PFSK-1 (cell line): ENCODE data around the gene MAEA. TPM values are rescaled to one million over a fixed set of nuclear protein-coding genes. Genes with fewer than 3 reads are reported as not detected.
A peak's percentile ranks its signal among the peaks of the same experiment; 100 is the strongest.

Experiments used
- FOXP2 ChIP-seq: optimal IDR thresholded peaks from 2 replicates; pipeline ENCODE3; 2011; ENCODE audit warnings: borderline replicate concordance, control low read depth, inconsistent platforms; ENCODE audit not compliant: insufficient read depth; ENCODE audit errors: extremely low read length, extremely low read depth
- POLR2AphosphoS5 ChIP-seq: IDR thresholded peaks from 2 replicates; pipeline ENCODE4 v1.6.1; 2012; ENCODE audit warnings: low read depth, mild to moderate bottlenecking, control low read depth, low read length, moderate library complexity
- SIN3A ChIP-seq: IDR thresholded peaks from 2 replicates; pipeline ENCODE4 v1.6.1; 2012; ENCODE audit warnings: mild to moderate bottlenecking, low read length, moderate library complexity, borderline replicate concordance; ENCODE audit not compliant: insufficient read depth
- TAF1 ChIP-seq: IDR thresholded peaks from 2 replicates; pipeline ENCODE4 v1.6.1; 2012; ENCODE audit warnings: low read length, control low read depth, borderline replicate concordance; ENCODE audit not compliant: insufficient read depth
- polyA plus RNA-seq: library from polyadenylated mRNA; unstranded; fragments of >200 nt; gene quantifications from one replicate; pipeline ENCODE4 v1.2.1, GENCODE V29; 2012; ENCODE audit warnings: low read depth, missing spikeins; ENCODE audit not compliant: insufficient read length
- TF ChIP-seq, protein P1 (sequence below), 2 experiments: IDR thresholded peaks; 2 replicates each; pipeline versions ENCODE4 v1.6.1 to v1.8.0; 2011 to 2012; ENCODE audit warnings: low read depth in 2 of 2, low read length in 2 of 2, control low read depth in 1 of 2, inconsistent platforms in 1 of 2, mild to moderate bottlenecking in 1 of 2, moderate library complexity in 1 of 2; ENCODE audit not compliant: insufficient read depth in 1 of 2

MAEA gene
- polyA plus RNA-seq = 65.9 TPM

DNA sequence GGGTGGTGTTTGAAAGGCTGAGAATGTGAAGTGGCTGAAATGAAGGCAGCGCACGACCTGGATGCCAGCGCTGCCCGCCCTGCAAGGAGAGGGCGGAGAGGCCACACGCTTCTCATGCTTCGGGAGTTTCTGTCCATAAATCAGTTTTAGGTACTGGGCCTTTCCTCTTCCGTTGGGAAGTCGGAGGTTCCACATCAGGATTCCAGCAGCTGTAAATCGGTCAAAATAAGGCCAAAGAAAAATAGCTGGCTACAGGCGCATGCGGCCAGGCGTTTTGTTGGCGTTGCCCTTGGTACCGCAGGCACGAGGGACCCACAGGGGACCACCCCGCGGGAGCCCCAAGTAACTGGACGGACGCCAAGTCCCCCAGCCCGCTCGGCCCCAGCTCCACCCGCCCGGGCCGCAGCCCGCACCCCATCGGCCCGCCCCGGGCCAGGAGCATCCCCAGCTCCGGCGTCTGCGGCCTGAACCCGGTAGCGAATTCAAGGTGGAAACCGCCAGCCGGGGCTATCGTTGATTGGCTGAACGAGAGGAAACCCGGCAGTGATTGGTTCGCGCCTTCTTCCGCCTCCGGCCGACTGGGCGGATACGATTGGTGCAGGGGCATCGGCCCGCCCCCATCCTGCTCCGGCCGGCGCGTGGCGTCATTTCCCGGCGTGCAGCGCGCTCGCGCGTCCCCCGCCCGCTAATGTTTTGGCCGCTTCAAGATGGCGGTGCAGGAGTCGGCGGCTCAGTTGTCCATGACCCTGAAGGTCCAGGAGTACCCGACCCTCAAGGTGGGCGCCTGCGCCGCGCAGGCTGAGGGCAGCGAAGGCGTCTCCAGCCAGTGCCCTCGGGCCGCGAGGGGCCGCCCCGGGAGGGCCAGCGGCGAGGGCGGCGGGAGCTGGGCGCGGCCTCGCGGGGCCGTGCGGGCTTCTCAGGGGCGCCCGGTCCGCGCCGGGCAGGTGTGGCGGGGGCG, at the start of gene MAEA:
Gene MAEA, plus strand, starts transcription at position 685 of the 958 bp plus-strand sequence. Its CDS starts 23 bp downstream, at position 708.
- TF ChIP-seq POLR2AphosphoS5 = peak; percentile 86
- peak; percentile 88 for TF ChIP-seq TAF1
- no peak for TF ChIP-seq SIN3A
- peak; percentile 49 for TF ChIP-seq FOXP2
- TF ChIP-seq, protein P1, sequence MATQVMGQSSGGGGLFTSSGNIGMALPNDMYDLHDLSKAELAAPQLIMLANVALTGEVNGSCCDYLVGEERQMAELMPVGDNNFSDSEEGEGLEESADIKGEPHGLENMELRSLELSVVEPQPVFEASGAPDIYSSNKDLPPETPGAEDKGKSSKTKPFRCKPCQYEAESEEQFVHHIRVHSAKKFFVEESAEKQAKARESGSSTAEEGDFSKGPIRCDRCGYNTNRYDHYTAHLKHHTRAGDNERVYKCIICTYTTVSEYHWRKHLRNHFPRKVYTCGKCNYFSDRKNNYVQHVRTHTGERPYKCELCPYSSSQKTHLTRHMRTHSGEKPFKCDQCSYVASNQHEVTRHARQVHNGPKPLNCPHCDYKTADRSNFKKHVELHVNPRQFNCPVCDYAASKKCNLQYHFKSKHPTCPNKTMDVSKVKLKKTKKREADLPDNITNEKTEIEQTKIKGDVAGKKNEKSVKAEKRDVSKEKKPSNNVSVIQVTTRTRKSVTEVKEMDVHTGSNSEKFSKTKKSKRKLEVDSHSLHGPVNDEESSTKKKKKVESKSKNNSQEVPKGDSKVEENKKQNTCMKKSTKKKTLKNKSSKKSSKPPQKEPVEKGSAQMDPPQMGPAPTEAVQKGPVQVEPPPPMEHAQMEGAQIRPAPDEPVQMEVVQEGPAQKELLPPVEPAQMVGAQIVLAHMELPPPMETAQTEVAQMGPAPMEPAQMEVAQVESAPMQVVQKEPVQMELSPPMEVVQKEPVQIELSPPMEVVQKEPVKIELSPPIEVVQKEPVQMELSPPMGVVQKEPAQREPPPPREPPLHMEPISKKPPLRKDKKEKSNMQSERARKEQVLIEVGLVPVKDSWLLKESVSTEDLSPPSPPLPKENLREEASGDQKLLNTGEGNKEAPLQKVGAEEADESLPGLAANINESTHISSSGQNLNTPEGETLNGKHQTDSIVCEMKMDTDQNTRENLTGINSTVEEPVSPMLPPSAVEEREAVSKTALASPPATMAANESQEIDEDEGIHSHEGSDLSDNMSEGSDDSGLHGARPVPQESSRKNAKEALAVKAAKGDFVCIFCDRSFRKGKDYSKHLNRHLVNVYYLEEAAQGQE (IDR thresholded peaks at IDR 0.05; ENCODE audit: insufficient read depth in 1 of 2, low read depth in 2 of 2, low read length in 2 of 2) = no peak

DNA sequence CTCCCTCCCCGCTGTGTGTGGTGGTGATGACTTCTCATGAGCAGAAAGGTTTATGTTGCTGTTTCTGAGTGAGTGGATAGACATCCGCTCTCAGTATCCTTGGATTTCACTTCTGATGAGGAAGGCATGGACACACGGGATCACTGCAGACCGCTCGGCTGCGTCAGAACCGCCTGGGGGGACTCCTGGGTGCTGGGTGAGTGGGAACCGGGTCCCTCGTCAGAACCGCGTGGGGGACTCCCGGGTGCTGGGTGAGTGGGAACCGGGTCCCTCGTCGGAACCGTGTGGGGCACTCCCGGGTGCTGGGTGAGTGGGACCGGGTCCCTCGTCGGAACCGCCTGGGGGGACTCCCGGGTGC, 49.8 kb upstream of the MAEA start:
- TF ChIP-seq FOXP2 (no peak), TAF1 (no peak), POLR2AphosphoS5 (no peak), SIN3A (no peak)
- TF ChIP-seq, protein P1 (IDR thresholded peaks at IDR 0.05; ENCODE audit: insufficient read depth in 1 of 2, low read depth in 2 of 2, low read length in 2 of 2) = no peak

DNA sequence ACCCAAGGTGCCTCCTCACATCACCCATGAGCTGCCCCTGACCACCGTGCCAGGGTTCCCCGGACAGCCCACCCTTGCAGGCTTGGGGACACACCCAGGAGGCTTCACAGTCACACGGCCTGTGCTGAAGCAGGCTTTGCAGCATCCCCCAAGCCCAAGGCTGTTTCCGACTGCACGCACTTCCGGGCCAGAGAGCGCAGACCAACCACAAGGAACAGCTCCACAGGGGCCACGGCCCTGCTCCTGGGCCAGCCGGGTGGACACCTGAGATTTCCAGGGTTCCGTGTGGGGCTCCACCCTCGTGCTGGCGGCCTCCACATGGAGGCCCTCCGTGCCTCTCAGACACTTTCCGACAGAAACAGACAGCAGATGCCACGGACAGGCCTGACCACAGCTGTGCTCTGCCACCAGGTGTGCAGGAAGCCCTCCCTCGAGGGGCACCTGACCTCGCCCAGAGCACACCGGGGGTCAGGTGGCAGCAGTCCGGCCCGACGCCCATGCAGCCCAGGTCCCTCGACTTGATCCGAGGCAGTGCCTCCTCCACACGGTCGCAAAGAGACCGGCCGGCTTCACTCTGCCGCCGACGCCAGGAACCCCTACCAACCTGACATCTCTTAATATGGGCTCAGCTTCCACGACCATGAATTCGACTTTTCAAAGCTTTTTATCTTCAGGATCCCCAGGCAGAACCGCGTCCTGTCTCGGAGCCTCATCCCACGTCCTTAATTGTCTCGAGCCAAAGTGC, 48.8 kb upstream of the MAEA start:
- TF ChIP-seq SIN3A (no peak), TAF1 (no peak), FOXP2 (no peak), POLR2AphosphoS5 (no peak)
- TF ChIP-seq, protein P1 (IDR thresholded peaks at IDR 0.05; ENCODE audit: insufficient read depth in 1 of 2, low read depth in 2 of 2, low read length in 2 of 2) = no peak

DNA sequence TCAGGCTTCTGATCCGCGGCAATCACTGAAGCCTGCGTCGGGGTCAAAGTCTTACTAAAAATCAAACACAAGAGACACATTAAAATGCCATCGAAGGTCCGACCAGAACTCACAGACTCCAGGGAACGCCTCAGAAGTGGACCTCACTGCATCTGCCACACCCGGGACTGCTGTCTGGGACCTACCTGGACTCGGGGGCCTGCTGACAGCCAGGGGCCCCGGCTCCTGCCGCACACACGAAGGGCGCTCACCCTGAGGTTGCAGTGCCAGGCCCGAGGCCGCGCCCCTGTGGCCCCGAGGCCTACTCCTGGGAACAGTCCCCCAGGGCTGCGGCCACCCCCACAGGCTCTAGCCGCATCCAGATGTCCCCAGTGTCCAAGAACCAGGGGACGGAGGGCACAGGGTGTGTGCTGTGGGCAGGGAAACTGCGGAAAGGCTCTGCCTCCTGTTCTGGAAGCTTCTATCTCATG, 48.2 kb upstream of the MAEA start:
- TF ChIP-seq POLR2AphosphoS5 (no peak), SIN3A (no peak), FOXP2 (no peak), TAF1 (no peak)
- TF ChIP-seq, protein P1 (IDR thresholded peaks at IDR 0.05; ENCODE audit: insufficient read depth in 1 of 2, low read depth in 2 of 2, low read length in 2 of 2) = no peak
